GM18520 (cell line): ENCODE measurements around the gene CPAMD8.

ENCODE experiments used
- ATAC-seq: cut with Tn5 transposase; IDR thresholded peaks from one replicate; pipeline ENCODE4 v1.9.1; 2021; ENCODE audit not compliant: unreplicated experiment

CPAMD8 gene

DNA sequence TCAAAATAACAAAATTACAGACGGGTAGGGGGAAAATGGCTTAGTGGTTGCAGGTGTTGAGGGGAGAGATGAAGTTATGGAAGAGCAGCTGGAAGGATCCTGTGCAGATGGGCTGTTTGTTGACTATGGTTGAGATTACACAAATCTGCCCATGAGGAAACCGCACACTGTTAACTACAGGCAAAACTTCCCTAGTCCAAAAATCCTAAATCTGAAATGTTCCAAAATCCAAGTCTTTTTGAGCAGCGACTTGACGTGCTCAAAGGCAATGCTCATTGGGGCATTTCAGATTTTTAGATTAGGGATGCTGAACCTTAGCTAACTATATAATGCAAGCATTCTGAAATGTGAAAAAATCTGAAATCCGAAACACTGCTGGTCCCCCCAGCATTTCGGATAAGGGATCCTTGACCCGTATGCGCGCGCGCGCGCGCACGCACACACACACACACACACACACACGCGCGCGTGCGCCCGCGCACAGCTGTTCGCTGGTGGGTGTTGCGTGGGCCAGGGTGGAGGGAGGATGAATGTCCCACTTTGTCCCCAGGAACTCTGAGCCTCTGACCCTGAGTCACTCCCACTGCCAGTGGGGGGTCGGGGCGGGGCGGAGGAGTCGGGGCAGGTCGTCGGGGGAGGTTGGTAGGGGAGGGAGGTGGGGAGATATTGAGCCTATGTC, 131.0 kb downstream of the CPAMD8 start:
- ATAC-seq, result no peak

GRCh38 chr19:16894080-16894479, 132.5 kb downstream of the CPAMD8 start:
- no peak for ATAC-seq

DNA sequence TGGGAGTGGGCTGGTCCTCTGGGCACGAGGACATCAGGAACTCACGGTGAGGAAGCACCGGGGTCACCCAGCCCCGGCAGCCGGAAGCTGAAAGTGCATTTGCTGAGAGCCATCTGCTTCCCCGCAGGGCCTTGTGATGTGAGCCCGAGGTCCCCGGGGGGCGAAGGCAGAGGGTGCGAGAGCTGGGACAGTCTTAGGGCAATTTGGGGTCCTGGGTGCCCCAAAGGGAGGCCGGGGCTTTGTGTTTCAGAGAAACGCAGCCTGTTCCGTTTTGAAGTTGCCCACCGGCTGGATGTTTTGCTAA, 133.0 kb downstream of the CPAMD8 start:
- no peak for ATAC-seq

DNA sequence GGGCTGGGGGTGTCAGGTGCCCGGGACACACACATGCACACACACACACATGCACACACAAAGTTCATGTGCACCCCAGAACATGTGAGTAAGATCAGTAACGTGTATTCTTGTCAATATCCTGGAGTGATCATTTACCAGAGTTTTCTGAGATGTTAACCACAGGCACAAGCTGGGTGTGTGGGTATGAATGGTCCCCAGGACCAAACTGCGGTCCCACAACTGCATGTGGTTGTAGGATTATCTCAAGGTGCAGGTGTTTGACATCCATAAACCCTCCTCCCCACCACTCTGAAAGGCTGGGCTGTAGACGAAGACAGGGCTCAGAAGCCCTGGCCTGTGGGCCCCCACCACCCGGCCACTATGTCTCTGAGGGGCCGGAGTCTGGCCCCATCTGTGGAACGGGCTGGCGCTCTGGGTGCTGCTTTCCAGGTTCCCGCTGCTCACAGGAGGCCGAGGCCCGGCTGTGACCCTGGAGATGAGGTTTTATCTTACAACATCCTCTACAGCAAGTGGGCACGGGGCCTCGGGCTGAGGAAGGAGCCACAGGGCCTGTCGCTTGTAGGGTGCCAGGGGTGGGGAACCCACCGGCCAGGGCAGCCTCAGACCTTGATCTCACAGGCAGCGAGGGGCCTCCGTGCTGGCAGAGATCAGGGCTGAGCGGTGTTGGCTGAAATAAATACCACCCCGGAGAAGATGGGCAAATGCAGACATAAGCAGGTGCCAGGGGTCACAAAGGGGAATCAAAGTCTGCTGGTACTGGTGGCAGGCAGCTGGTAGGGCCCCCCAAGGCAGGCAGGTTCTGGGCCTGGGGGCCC, 133.5 kb downstream of the CPAMD8 start:
- no peak for ATAC-seq

DNA sequence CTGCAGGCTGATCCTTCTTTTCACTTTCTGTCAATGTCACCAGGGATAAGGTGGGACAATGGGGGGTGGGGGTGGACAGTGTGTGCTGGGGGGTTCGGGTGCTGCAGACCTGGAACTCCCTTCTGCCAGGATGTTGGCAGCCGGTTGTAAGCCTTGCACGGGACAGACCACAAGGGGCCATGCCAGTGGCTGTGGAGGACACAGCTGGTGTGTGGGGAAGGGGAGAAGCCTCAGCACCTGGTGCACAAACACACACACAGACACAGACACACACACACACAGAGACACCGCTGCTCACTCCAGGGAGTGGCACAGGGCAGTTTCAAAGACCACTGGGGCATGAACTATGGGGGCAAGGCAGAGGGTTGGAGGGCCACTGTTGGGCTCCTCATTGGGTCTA, 134.2 kb downstream of the CPAMD8 start:
- no peak for ATAC-seq

GRCh38 chr19:16891696-16892382, 134.8 kb downstream of the CPAMD8 start:
- no peak for ATAC-seq

GRCh38 chr19:16890461-16891184, 136.0 kb downstream of the CPAMD8 start:
- ATAC-seq, result no peak

- no peak for ATAC-seq
Observed at GRCh38 chr19:16889883-16890460, 136.6 kb downstream of the CPAMD8 start.

DNA sequence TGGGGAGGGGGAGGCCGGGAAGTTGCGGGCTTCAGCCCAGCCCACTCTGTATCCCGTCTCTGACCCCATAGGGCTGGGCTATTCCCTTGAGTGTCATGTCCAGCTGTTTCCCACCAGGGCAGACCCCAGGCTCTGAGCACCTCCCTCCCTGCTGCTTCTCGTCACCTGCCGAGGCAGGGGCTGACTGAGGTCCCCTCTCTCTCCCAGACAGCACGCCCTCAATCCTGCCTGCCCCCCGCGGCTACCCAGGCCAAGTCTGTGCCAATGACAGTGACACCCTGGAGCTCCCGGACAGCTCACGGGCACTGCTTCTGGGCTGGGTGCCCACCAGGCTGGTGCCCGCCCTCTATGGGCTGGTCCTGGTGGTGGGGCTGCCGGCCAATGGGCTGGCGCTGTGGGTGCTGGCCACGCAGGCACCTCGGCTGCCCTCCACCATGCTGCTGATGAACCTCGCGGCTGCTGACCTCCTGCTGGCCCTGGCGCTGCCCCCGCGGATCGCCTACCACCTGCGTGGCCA, 137.2 kb downstream of the CPAMD8 start:
- no peak for ATAC-seq

- ATAC-seq, result no peak
Observed at GRCh38 chr19:16888629-16889365, 137.8 kb downstream of the CPAMD8 start, which contains the start of gene F2RL3. Gene F2RL3, plus strand, starts transcription at chr19:16888999. Its CDS starts 191 bp downstream, at chr19:16889190.

DNA sequence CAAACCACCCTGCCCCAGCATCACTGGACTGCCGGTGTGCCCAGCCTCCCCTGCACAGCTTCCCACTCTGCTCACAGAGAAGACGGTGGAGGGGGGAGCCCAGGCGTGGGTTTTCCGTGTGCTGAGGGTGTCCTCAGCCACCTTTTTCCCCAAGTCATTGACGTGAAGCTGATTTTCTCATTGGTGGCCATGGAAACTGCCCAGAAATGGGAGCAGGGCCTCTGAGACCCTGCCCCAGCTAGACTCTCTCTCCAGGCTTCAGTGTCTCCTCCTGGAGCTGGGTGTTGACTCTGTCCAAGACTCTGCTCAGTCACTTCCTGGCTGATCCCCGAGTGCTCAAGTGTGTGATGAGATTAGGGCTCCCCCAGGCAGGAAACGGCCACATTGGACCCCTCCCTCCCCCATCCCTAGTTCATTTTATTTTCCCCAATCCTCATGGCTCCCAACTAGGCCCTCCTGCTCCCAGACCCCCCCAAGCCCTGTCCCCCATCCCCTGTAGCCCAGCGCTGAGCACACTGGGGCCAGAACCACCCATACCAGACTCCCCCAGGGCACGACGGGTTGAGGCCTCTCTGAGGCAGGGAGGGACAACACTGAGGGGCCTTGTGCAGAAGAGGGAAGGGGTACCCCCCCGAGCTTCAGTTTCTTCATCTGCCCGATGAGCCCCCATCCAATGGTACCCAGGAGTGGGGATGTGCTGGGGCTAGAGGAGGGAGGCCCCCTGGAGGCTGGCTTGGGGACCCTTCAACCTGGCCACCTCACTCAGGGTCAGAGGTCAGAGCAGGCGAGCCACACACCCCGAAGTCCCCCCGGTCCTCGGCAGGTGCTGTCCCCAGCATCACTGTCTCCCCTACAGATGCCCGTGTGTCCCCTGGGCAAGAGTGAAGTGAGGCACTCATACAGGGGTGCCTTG, 139.0 kb downstream of the CPAMD8 start:
- ATAC-seq, result no peak

DNA sequence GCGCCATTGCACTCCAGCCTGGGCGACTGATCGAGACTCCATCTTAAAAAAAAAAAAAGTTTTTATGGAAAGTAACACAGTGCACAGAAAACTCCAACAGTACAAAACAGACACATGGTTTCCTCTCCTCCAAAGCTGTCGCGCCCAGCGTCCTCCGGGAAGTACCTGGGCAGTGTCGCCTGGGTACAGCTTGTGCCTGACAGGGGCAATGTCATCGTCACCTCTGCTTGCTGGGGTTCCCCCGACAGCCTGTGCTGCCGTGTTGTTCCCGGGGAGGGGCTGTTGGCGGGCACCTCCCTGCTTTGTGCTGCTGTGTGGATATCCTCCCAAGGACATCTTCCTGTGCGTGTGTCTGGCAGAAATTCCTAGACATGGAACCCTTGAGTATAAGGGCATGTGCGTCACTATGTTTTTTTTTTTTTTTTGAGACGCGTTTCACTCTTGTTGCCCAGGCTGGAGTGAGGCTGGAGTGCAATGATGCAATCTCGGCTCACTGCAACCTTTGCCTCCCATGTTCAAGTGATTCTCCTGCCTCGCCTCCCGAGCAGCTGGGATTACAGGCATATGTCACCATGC, 140.2 kb downstream of the CPAMD8 start:
- no peak for ATAC-seq

DNA sequence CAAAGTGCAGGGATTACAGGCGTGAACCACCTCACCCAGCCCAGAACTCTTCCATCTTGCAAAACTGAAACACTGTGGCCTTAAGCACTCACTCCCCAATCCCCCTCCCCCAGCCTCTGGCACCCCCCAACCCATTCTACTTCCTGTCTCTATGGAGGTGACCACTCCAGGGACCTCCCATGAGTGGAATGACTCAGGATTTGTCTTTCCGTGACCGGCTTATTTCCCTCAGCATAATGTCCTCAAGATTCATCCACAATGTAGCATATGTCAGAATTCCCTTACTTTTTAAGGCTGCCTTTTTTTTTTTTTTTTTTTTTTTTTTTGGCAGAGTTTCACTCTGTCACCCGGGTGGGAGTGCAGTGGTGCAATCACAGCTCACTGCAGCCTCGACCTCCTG, 141.4 kb downstream of the CPAMD8 start:
- no peak for ATAC-seq

DNA sequence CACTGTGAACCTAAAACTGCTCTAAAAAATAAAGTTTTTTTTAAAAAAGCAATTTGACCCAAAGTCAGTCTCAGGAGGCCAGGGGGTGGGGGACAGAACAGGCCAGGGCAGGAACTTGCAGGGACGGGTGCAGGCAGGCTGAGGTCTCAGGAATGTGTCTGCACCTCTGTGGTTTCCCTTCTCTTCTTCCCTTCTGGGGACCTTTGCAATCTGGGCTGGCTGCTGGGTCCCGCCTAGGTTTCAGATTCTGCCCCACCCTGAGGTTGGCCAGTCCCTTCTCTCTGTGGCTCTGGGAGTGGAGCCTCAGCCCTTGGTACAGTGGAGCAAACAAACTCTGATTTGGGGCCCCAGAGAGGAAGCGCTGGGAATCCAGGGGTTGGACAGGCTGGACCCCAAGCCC, 143.1 kb downstream of the CPAMD8 start:
- ATAC-seq, result no peak

- ATAC-seq, result no peak
Observed at GRCh38 chr19:16882146-16882545, 144.5 kb downstream of the CPAMD8 start.

GRCh38 chr19:16880884-16881554, 145.6 kb downstream of the CPAMD8 start:
- ATAC-seq, result no peak

DNA sequence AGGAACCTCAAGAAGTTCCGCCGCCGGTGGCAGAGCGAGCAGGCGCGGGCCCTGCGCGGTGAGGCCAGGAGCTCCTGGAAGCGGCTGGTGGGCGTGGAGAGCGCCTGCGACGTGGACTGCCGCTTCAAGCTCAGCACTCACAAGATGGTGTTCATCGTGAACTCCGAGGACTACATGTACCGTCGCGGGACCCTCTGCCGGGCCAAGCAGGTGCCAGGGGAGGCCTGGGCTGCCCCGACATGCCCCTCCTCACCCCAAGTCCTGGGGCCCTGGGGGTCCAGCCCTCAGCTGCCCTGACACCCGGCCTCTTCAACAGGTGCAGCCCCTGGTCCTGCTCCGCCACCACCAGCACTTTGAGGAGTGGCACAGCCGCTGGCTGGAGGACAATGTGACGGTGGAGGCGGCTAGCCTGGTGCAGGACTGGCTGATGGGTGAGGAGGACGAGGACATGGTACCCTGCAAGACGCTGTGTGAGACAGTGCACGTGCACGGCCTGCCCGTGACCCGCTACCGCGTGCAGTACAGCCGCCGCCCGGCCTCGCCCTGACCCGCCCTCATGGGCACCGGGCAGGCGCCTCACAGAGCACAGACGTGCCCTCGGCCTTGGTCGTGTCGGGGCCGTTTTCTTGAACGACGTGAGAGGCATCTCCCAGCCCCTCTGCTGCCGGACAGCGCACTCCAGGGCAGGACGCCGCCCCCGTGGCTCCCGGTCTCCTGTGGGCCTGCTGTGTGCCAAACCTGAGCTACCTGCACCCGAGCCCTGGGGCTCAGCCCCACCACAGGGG, 148.2 kb downstream of the CPAMD8 start:
- ATAC-seq, result no peak
